ENCODE measurements around the gene RNASE13. TPM values are rescaled to one million over a fixed set of nuclear protein-coding genes. Genes with fewer than 3 reads are reported as not detected.

The RNASE13 gene
- total and polyA plus RNA-seq, 2 experiments from 2014 or later: not detected

DNA sequence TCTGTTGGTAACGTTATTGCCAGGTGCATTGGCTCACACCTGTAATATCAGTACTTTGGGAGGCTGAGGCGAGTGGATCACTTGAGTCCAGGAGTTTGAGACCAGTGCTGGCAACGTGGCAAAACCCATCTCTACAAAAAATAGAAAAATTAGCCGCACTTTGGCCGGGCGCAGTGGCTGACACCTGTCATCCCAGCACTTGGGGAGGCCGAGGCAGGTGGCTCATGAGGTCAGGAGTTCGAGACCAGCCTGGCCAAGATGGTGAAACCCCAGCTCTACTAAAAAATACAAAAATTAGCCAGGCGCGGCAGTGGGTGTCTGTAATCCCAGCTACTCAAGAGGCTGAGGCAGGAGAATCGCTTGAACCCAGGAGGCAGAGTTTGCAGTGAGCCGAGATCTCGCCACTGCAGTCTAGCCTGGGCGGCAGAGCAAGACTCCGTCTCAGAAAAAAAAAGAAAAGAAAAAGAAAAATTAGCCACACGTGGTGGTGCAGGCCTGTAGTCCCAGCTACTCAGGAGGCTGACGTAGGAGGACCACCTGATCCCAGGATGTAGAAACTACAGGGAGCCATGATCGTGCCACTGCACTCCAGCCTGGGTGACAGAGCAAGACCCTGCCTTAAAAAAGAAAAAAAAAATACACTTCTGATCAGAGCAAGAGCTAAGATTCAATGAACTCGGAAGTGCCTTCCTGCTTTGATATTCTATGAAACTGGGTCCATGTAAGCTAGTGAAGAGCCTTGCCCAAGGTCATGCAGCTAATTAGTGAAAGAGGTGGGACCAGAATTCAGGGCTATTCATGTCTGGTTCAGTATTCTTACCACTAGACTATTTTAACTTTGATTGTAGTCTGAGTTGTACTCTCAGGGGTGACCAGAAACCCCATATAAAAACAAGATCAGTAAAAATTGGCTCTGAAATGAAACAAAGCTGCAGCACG, 18.8 kb upstream of the RNASE13 start:
- Histone ChIP-seq H3K27me3 (replicated peaks; ENCODE audit: insufficient read depth) (no peaks in the 10 kb centered on the region), H3F3A (ENCODE audit: insufficient read depth) (peaks cover 19% of the 10 kb centered on the region), H3K27ac (no peak overlapping the region), H3K4me3 (no peak overlapping the region), H3K4me2 (ENCODE audit: unreplicated experiment) (no peak overlapping the region), H3K79me2 (ENCODE audit: insufficient read depth) (no peaks in the 10 kb centered on the region), H3K4me1 (ENCODE audit: insufficient read depth) (peaks cover 27% of the 10 kb centered on the region), H3K36me3 (ENCODE audit: low read depth) (no peaks in the 10 kb centered on the region), H3K9me2 (ENCODE audit: insufficient read depth) (no peaks in the 10 kb centered on the region), H4K20me1 (ENCODE audit: insufficient read depth) (no peaks in the 10 kb centered on the region), H2AFZ (no peak overlapping the region), H3K9ac (no peak overlapping the region), H3K9me3 (ENCODE audit: low read depth) (no peaks in the 10 kb centered on the region)
- DNase-seq: no peak
- TF ChIP-seq EZH2 (IDR thresholded peaks at IDR 0.05; ENCODE audit: insufficient read depth, poor library complexity, severe bottlenecking): no peak
- no peak for TF ChIP-seq EZH2phosphoT487 (IDR thresholded peaks at IDR 0.05; ENCODE audit: insufficient read depth, low read depth)
- in situ Hi-C loops (cut with MboI): no loop called here
- 85 to 90% methylated on average over 20 of the region's 20 CpGs for WGBS, 2 experiments (ENCODE audit: low coverage in 1 of 2, low lambda C conversion rate in 2 of 2, missing lambda C conversion rate in 2 of 2)

DNA sequence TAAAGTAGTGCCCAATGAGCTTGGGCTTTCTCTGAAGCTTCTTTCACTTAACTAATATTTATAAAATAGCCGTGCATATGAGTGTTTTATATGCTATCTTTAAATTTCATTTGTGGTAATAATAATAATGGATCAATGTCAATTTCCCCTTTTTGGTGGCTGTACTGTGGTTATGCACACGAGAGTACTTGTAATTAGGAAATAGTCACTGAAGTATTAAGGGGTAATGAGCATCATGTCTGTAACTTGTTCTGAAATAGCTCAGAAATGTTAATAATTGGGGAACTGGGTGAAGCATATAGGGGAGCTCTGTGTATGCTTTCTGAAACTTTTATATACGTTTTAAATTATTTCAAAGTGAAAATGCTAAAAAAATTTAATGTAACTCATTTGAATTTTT, 16.0 kb upstream of the RNASE13 start:
- Histone ChIP-seq H3K36me3 (ENCODE audit: low read depth) (no peaks in the 10 kb centered on the region), H3K9me2 (ENCODE audit: insufficient read depth) (no peaks in the 10 kb centered on the region), H3K79me2 (ENCODE audit: insufficient read depth) (no peaks in the 10 kb centered on the region), H2AFZ (no peak overlapping the region), H3F3A (ENCODE audit: insufficient read depth) (peaks cover 33% of the 10 kb centered on the region), H3K27me3 (replicated peaks; ENCODE audit: insufficient read depth) (no peaks in the 10 kb centered on the region), H3K27ac (no peak overlapping the region), H3K4me3 (no peak overlapping the region), H3K9ac (no peak overlapping the region), H3K9me3 (ENCODE audit: low read depth) (no peaks in the 10 kb centered on the region), H4K20me1 (ENCODE audit: insufficient read depth) (no peaks in the 10 kb centered on the region), H3K4me1 (ENCODE audit: insufficient read depth) (peaks cover 33% of the 10 kb centered on the region), H3K4me2 (ENCODE audit: unreplicated experiment) (no peak overlapping the region)
- WGBS, 2 experiments (ENCODE audit: low coverage in 1 of 2, low lambda C conversion rate in 2 of 2, missing lambda C conversion rate in 2 of 2): 65 to 74% methylated on average over 3 of the region's 3 CpGs
- TF ChIP-seq EZH2 (IDR thresholded peaks at IDR 0.05; ENCODE audit: insufficient read depth, poor library complexity, severe bottlenecking) (no peak), EZH2phosphoT487 (IDR thresholded peaks at IDR 0.05; ENCODE audit: insufficient read depth, low read depth) (no peak)
- in situ Hi-C loops (cut with MboI): no loop called here
- no peak for DNase-seq

DNA sequence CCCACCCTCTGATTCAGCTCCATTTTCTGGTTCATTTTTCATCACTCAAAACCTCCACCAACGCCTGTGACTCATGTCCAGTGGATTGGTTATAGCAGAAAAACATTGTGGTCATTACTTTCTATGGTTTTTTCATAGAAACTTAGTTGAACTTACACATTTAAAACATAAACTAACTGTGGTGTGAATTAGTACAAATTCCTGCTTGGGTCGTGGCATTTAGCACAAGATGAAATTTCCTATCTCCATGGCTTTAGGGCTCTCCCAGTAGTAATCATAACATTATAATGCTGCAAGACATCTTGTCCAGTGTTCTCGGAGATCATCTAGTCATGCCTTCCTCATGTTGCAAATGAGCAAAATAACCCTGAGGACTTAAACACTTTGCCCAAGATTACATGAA, 14.7 kb upstream of the RNASE13 start:
- WGBS, 2 experiments (ENCODE audit: low coverage in 1 of 2, low lambda C conversion rate in 2 of 2, missing lambda C conversion rate in 2 of 2): 35 to 43% methylated on average over 3 of the region's 3 CpGs
- Histone ChIP-seq H2AFZ (no peak overlapping the region), H3K27ac (peak overlapping the region; percentile 40), H3K4me2 (ENCODE audit: unreplicated experiment) (peak overlapping the region; percentile 49), H3K9ac (no peak overlapping the region), H3F3A (ENCODE audit: insufficient read depth) (peaks cover 33% of the 10 kb centered on the region), H3K27me3 (replicated peaks; ENCODE audit: insufficient read depth) (no peaks in the 10 kb centered on the region), H3K4me3 (0 out of 2 replicates have a peak overlapping the region, but pooled peaks have one; percentile 28), H3K9me2 (ENCODE audit: insufficient read depth) (no peaks in the 10 kb centered on the region), H3K79me2 (ENCODE audit: insufficient read depth) (no peaks in the 10 kb centered on the region), H4K20me1 (ENCODE audit: insufficient read depth) (no peaks in the 10 kb centered on the region), H3K36me3 (ENCODE audit: low read depth) (no peaks in the 10 kb centered on the region), H3K9me3 (ENCODE audit: low read depth) (no peaks in the 10 kb centered on the region), H3K4me1 (ENCODE audit: insufficient read depth) (peaks cover 33% of the 10 kb centered on the region)
- TF ChIP-seq EZH2phosphoT487 (IDR thresholded peaks at IDR 0.05; ENCODE audit: insufficient read depth, low read depth): no peak
- TF ChIP-seq EZH2 (IDR thresholded peaks at IDR 0.05; ENCODE audit: insufficient read depth, poor library complexity, severe bottlenecking): no peak
- in situ Hi-C loops (cut with MboI): no loop called here
- peak; percentile 86 for DNase-seq

DNA sequence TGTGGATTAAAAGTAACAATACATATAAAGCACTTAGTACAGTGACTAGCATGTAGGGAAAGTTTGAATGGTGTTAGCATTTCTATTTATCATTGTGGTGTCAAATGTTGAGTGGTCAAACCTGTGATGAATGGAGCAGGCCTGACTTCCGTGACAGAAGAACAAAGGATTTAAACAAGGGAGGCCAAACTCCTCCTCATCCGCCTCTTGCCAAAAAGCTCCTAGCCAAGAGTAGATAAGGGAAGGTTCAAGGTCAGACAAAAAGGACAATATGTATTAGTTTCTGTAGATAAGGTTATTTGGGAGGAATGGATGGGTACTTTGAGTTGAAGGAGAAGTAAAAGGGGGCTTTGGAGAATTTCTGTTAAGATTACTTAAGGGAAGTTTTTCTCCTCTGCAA, 14.0 kb upstream of the RNASE13 start:
- H3K4me1 ChIP-seq (ENCODE audit: insufficient read depth): peaks cover 33% of the 10 kb centered on the region
- H2AFZ ChIP-seq: no peak overlapping the region
- H3K4me2 ChIP-seq (ENCODE audit: unreplicated experiment): peak overlapping the region; percentile 49
- no peak overlapping the region for H3K9ac ChIP-seq
- no peaks in the 10 kb centered on the region for H4K20me1 ChIP-seq (ENCODE audit: insufficient read depth)
- H3K9me3 ChIP-seq (ENCODE audit: low read depth): no peaks in the 10 kb centered on the region
- no peaks in the 10 kb centered on the region for H3K79me2 ChIP-seq (ENCODE audit: insufficient read depth)
- no peaks in the 10 kb centered on the region for H3K27me3 ChIP-seq (replicated peaks; ENCODE audit: insufficient read depth)
- no peaks in the 10 kb centered on the region for H3K36me3 ChIP-seq (ENCODE audit: low read depth)
- no peak overlapping the region for H3K4me3 ChIP-seq
- TF ChIP-seq EZH2phosphoT487 (IDR thresholded peaks at IDR 0.05; ENCODE audit: insufficient read depth, low read depth) (no peak), EZH2 (IDR thresholded peaks at IDR 0.05; ENCODE audit: insufficient read depth, poor library complexity, severe bottlenecking) (no peak)
- no peaks in the 10 kb centered on the region for H3K9me2 ChIP-seq (ENCODE audit: insufficient read depth)
- peak overlapping the region; percentile 40 for H3K27ac ChIP-seq
- 79 to 82% methylated on average over 2 of the region's 2 CpGs for WGBS, 2 experiments (ENCODE audit: low coverage in 1 of 2, low lambda C conversion rate in 2 of 2, missing lambda C conversion rate in 2 of 2)
- DNase-seq: no peak
- in situ Hi-C loops (cut with MboI): no loop called here
- peaks cover 33% of the 10 kb centered on the region for H3F3A ChIP-seq (ENCODE audit: insufficient read depth)

Data from GM23248 (cell line).